Endodermal cell (in vitro differentiated cells): ENCODE measurements around the gene EVI2A. TPM values are rescaled to one million over a fixed set of nuclear protein-coding genes. Genes with fewer than 3 reads are reported as not detected.

ENCODE experiments used
- DNase-seq: peaks from one replicate; pipeline ENCODE4 v3.0.0-alpha.2; 2017
- H3K27ac ChIP-seq: 2 replicates; pipeline ENCODE4 v1.5.1; 2013; ENCODE audit warnings: mild to moderate bottlenecking, low read depth, low read length, moderate library complexity
- H3K27me3 ChIP-seq: 2 replicates; pipeline ENCODE4 v1.6.1; 2013; ENCODE audit warnings: mild to moderate bottlenecking, low read length, moderate library complexity; ENCODE audit not compliant: insufficient read depth, control insufficient read depth, poor library complexity, severe bottlenecking
- H3K36me3 ChIP-seq: 2 replicates; pipeline ENCODE4 v1.7.0; 2013; ENCODE audit warnings: mild to moderate bottlenecking, low read length, moderate library complexity; ENCODE audit not compliant: control insufficient read depth, insufficient read depth
- H3K4me1 ChIP-seq: one replicate; pipeline ENCODE4 v1.7.0; 2013; ENCODE audit warnings: low read length; ENCODE audit not compliant: control insufficient read depth, insufficient read depth
- H3K4me3 ChIP-seq: 2 replicates; pipeline ENCODE4 v1.5.1; 2013; ENCODE audit warnings: mild to moderate bottlenecking, low read length, moderate library complexity
- H3K9ac ChIP-seq: 2 replicates; pipeline ENCODE4 v1.6.1; 2013; ENCODE audit warnings: mild to moderate bottlenecking, low read length, moderate library complexity; ENCODE audit not compliant: poor library complexity, severe bottlenecking; ENCODE audit errors: extremely low read depth
- H3K9me3 ChIP-seq: 2 replicates; pipeline ENCODE4 v1.6.1; 2013; ENCODE audit warnings: mild to moderate bottlenecking, low read length, moderate library complexity; ENCODE audit not compliant: control insufficient read depth
- H3K27ac Mint-ChIP-seq: 2 replicates; pipeline ENCODE4 v1.8.0; 2020; ENCODE audit warnings: mixed read lengths
- H3K27me3 Mint-ChIP-seq: 2 replicates; pipeline ENCODE4 v1.8.0; 2021; ENCODE audit warnings: mild to moderate bottlenecking, mixed read lengths; ENCODE audit not compliant: insufficient read depth
- H3K36me3 Mint-ChIP-seq: 2 replicates; pipeline ENCODE4 v1.8.0; 2020; ENCODE audit warnings: low read depth, mixed read lengths
- H3K4me1 Mint-ChIP-seq: 2 replicates; pipeline ENCODE4 v1.8.0; 2020; ENCODE audit warnings: mixed read lengths
- H3K4me3 Mint-ChIP-seq: 2 replicates; pipeline ENCODE4 v1.8.0; 2020; ENCODE audit warnings: mild to moderate bottlenecking, moderate library complexity, mixed read lengths
- H3K9me3 Mint-ChIP-seq: 2 replicates; pipeline ENCODE4 v1.8.0; 2020; ENCODE audit warnings: mild to moderate bottlenecking, mixed read lengths
- WGBS, 2 experiments: methylation state at CpG; one replicate each; pipeline versions ENCODE4 v1.1.5 to v1.1.7; 2013; ENCODE audit warnings: missing lambda C conversion rate in 2 of 2, mixed read lengths in 1 of 2; ENCODE audit not compliant: insufficient coverage in 1 of 2, insufficient read length in 1 of 2; 5-methylcytosine and 5-hydroxymethylcytosine counted together
- total RNA-seq, 2 donors: library from RNA; stranded (reverse); fragmentation: NEBNext Ultra II Directional in 1 of 2; extraction: Animal tissue kit (Norgen Biotek cat#: 25700) in 1 of 2; gene quantifications; 2 replicates in 1 of 2; 3 replicates in 1 of 2; pipeline ENCODE4 v1.2.1, GENCODE V29; 2021
- TF ChIP-seq, protein P1 (sequence below): fragments of 200-600 bp; sonication (generic); conservative IDR thresholded peaks from 2 replicates; pipeline ENCODE4 v1.5.0; 2021; ENCODE audit warnings: antibody characterized with exemption, mild to moderate bottlenecking

Gene EVI2A
- total RNA-seq, 2 donors from 2014 or later = not detected

DNA sequence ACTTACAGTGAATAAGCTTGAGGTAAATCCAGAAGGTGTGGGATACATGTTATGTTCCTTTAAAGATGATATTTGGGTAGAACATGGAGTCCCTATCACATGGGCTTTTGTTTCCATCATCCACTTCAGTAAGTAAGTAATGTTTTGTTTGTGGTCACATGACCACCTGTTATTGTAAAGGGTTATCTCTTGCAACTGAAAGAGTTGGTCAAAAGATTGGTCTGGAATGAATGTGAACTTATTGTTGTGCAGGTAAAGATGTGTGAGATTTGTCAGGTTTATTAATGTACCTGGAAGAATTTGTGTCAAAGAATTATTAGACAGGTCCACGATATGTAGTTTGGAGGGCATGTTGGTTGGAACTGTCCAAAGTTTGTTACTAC is 25.9 kb downstream of the EVI2A start:
- H3K9me3 Mint-ChIP-seq = no peaks in the 10 kb centered on the region
- no peak overlapping the region for H3K27ac Mint-ChIP-seq

DNA sequence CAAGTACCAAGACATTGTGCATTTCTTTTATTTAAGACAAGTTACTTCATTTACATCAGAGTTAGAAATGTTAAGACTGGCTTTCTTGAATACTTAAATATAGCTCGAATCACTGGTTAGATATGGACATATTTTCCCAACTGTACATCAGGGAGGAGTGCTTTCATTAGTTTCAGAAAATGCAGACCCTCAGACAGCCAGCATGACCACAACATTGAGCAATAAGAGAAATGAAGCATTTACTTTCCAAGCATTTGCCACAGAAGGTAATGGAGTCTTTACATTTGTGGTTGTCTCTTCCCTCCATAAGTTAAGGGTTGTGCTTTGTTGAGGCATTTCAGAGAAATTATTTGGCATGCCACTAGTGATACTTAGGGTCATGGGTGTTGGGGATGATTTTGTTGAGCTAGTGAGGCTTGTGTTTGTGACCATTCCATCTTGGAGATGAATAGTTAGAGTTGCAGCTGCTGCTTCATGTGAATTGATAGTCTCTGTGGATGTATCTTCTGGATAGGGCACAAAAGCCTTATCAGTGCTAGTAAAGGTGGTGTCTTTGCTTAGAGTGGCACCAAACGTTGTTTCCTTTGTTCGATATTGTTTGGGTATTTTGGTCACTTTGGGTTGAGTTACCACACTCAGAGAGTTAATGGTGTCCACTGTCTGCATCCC is 26.5 kb downstream of the EVI2A start:
- TF ChIP-seq, protein P1, sequence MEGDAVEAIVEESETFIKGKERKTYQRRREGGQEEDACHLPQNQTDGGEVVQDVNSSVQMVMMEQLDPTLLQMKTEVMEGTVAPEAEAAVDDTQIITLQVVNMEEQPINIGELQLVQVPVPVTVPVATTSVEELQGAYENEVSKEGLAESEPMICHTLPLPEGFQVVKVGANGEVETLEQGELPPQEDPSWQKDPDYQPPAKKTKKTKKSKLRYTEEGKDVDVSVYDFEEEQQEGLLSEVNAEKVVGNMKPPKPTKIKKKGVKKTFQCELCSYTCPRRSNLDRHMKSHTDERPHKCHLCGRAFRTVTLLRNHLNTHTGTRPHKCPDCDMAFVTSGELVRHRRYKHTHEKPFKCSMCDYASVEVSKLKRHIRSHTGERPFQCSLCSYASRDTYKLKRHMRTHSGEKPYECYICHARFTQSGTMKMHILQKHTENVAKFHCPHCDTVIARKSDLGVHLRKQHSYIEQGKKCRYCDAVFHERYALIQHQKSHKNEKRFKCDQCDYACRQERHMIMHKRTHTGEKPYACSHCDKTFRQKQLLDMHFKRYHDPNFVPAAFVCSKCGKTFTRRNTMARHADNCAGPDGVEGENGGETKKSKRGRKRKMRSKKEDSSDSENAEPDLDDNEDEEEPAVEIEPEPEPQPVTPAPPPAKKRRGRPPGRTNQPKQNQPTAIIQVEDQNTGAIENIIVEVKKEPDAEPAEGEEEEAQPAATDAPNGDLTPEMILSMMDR = no peak
- H3K4me1 Mint-ChIP-seq = no peaks in the 10 kb centered on the region
- no peaks in the 10 kb centered on the region for H3K9me3 Mint-ChIP-seq
- H3K27ac ChIP-seq = no peak overlapping the region
- H3K36me3 ChIP-seq = peaks cover 33% of the 10 kb centered on the region
- H3K4me3 ChIP-seq = no peak overlapping the region
- H3K9me3 ChIP-seq = no peaks in the 10 kb centered on the region
- no peak overlapping the region for H3K9ac ChIP-seq
- no peak overlapping the region for H3K27ac Mint-ChIP-seq
- H3K36me3 Mint-ChIP-seq = peaks cover 17% of the 10 kb centered on the region
- H3K27me3 Mint-ChIP-seq = no peaks in the 10 kb centered on the region
- H3K27me3 ChIP-seq = no peaks in the 10 kb centered on the region
- WGBS, 2 experiments = 89 to 100% methylated on average over 2 to 3 of the region's 3 CpGs
- DNase-seq = no peak
- peaks cover 3% of the 10 kb centered on the region for H3K4me1 ChIP-seq
- H3K4me3 Mint-ChIP-seq = no peak overlapping the region

More for the DNA sequence above, 25.9 kb downstream of the EVI2A start:
- no peak overlapping the region for H3K4me3 ChIP-seq
- Mint-ChIP-seq H3K27me3 (no peaks in the 10 kb centered on the region), H3K4me1 (no peaks in the 10 kb centered on the region), H3K36me3 (peaks cover 17% of the 10 kb centered on the region), H3K4me3 (no peak overlapping the region)
- no peaks in the 10 kb centered on the region for H3K27me3 ChIP-seq
- no peak overlapping the region for H3K9ac ChIP-seq
- TF ChIP-seq, protein P1 = no peak
- WGBS, 2 experiments = 95 to 100% methylated on average over 1 of the region's 1 CpG
- peaks cover 3% of the 10 kb centered on the region for H3K4me1 ChIP-seq
- H3K9me3 ChIP-seq = no peaks in the 10 kb centered on the region
- H3K27ac ChIP-seq = no peak overlapping the region
- H3K36me3 ChIP-seq = peaks cover 29% of the 10 kb centered on the region
- no peak for DNase-seq

DNA sequence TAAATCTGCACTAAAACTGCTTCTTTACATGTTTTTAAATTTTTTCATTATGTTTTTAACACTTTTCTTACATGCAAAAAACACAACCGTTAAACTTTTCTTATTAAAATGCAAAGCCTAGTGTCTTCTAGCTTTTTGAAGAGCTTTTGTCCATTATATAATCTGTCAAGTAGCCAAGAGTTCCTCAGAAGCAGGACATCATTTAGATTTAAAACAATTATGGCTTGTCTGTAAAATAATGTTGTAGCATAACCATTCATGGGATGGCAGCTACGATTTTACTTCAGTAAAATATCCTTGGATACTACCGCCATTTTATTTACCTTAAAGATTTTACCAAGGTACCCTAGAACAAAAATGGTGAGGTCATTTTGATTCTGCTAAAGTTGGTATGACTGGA is 27.2 kb downstream of the EVI2A start:
- DNase-seq = no peak
- peaks cover 17% of the 10 kb centered on the region for H3K36me3 Mint-ChIP-seq
- Histone ChIP-seq H3K4me3 (no peak overlapping the region), H3K9ac (no peak overlapping the region), H3K27me3 (no peaks in the 10 kb centered on the region), H3K9me3 (no peaks in the 10 kb centered on the region), H3K4me1 (peaks cover 3% of the 10 kb centered on the region), H3K36me3 (peaks cover 33% of the 10 kb centered on the region), H3K27ac (no peak overlapping the region)
- H3K4me3 Mint-ChIP-seq = no peak overlapping the region
- no peaks in the 10 kb centered on the region for H3K9me3 Mint-ChIP-seq
- 87 to 100% methylated on average over 1 to 3 of the region's 3 CpGs for WGBS, 2 experiments
- TF ChIP-seq, protein P1 = no peak
- H3K4me1 Mint-ChIP-seq = no peaks in the 10 kb centered on the region
- H3K27me3 Mint-ChIP-seq = no peaks in the 10 kb centered on the region
- H3K27ac Mint-ChIP-seq = no peak overlapping the region
